HG03571 (cell line): ENCODE measurements around the gene ZNF132.
"Not testable (repeated sequence)": the region's sequence is repeated elsewhere in the genome, so short reads cannot be mapped to it uniquely, and the experiment has no call there.

Experiments used
- ATAC-seq: cut with Tn5 transposase; IDR thresholded peaks from one replicate; pipeline ENCODE4 v1.9.1; 2021; ENCODE audit not compliant: unreplicated experiment

ZNF132 gene

GRCh38 chr19:58468216-58468839 lies 28.4 kb upstream of the ZNF132 start:
- ATAC-seq: no peak

GRCh38 chr19:58466760-58467589 lies 27.0 kb upstream of the ZNF132 start, which contains the start of gene ZNF324:
Gene ZNF324, plus strand, starts transcription at chr19:58467080. Its CDS starts 2,106 bp downstream, at chr19:58469186.
- ATAC-seq: peak; percentile 79

- peak; percentile 28 for ATAC-seq
These were observed 26.3 kb upstream of the ZNF132 start for GRCh38 chr19:58466089-58466759.

GRCh38 chr19:58460039-58460438 lies 20.1 kb upstream of the ZNF132 start:
- no peak for ATAC-seq

GRCh38 chr19:58456111-58456510 lies 16.2 kb upstream of the ZNF132 start:
- ATAC-seq: no peak

GRCh38 chr19:58455306-58455705 lies 15.4 kb upstream of the ZNF132 start:
- no peak for ATAC-seq

- no peak for ATAC-seq
These were observed 13.8 kb upstream of the ZNF132 start for GRCh38 chr19:58453743-58454142.

- ATAC-seq: peak; percentile 95
These were observed 11.6 kb upstream of the ZNF132 start, which contains the start of gene ZNF324B for GRCh38 chr19:58451358-58452101. Gene ZNF324B, plus strand, starts transcription at chr19:58451622. Its CDS starts 2,080 bp downstream, at chr19:58453702.

- no peak for ATAC-seq
These were observed 11.0 kb upstream of the ZNF132 start for GRCh38 chr19:58450856-58451357.

- ATAC-seq: not testable (repeated sequence)
These were observed 10.0 kb upstream of the ZNF132 start for GRCh38 chr19:58449980-58450379.

GRCh38 chr19:58448860-58449259 lies 8.9 kb upstream of the ZNF132 start:
- not testable (repeated sequence) for ATAC-seq

GRCh38 chr19:58442986-58443385 lies 3.0 kb upstream of the ZNF132 start:
- ATAC-seq: not testable (repeated sequence)

GRCh38 chr19:58440556-58440955 lies 603 bp upstream of the ZNF132 start:
- no peak for ATAC-seq

- no peak for ATAC-seq
These were observed 5.7 kb downstream of the ZNF132 start for GRCh38 chr19:58434217-58434616.

- ATAC-seq: no peak
These were observed 10.2 kb downstream of the ZNF132 start for GRCh38 chr19:58429745-58430144.

GRCh38 chr19:58428617-58429016 lies 11.3 kb downstream of the ZNF132 start:
- ATAC-seq: no peak

GRCh38 chr19:58417071-58417470 lies 22.9 kb downstream of the ZNF132 start:
- no peak for ATAC-seq

GRCh38 chr19:58416604-58417003 lies 23.3 kb downstream of the ZNF132 start:
- ATAC-seq: no peak

- peak; percentile 15 for ATAC-seq
These were observed 30.8 kb downstream of the ZNF132 start for GRCh38 chr19:58409010-58409790.
